ENCODE measurements around the gene NLGN1. TPM values are rescaled to one million over a fixed set of nuclear protein-coding genes. Genes with fewer than 3 reads are reported as not detected.

NLGN1 gene
- polyA plus RNA-seq, 2 of the 4 experiments (the other 2 are of a cell fraction): not detected

- TF ChIP-seq MAFK (IDR thresholded peaks at IDR 0.05; ENCODE audit: partially characterized antibody) (no peak), HDAC2 (IDR thresholded peaks at IDR 0.05) (no peak), POLR2A (IDR thresholded peaks at IDR 0.05; ENCODE audit: low read length) (no peak), ESRRA (IDR thresholded peaks at IDR 0.05; ENCODE audit: borderline replicate concordance, low read length) (no peak), ZFP36 (IDR thresholded peaks at IDR 0.05; ENCODE audit: borderline replicate concordance, partially characterized antibody) (no peak), HOXB13 (CRISPR knock-in tag; IDR thresholded peaks at IDR 0.05; ENCODE audit: low read depth) (no peak), KDM5A (IDR thresholded peaks at IDR 0.05) (no peak), NFE2L2 (conservative IDR thresholded peaks at IDR 0.05; ENCODE audit: low read length) (no peak), CHD4 (IDR thresholded peaks at IDR 0.05; ENCODE audit: borderline replicate concordance) (no peak), HEYL (CRISPR knock-in tag; IDR thresholded peaks at IDR 0.05) (no peak), SMC3 (IDR thresholded peaks at IDR 0.05) (no peak), ATOH8 (CRISPR knock-in tag; IDR thresholded peaks at IDR 0.05; ENCODE audit: low read depth) (no peak), HOXA7 (CRISPR knock-in tag; IDR thresholded peaks at IDR 0.05) (no peak), CEBPB (IDR thresholded peaks at IDR 0.05) (no peak), RARB (CRISPR knock-in tag; IDR thresholded peaks at IDR 0.05) (no peak), E2F6 (IDR thresholded peaks at IDR 0.05; ENCODE audit: borderline replicate concordance, low read depth) (no peak), POLR2AphosphoS2 (conservative IDR thresholded peaks at IDR 0.05; ENCODE audit: low read length) (no peak), GATA3 (IDR thresholded peaks at IDR 0.05; ENCODE audit: borderline replicate concordance) (no peak)
- TF ChIP-seq, protein P1, sequence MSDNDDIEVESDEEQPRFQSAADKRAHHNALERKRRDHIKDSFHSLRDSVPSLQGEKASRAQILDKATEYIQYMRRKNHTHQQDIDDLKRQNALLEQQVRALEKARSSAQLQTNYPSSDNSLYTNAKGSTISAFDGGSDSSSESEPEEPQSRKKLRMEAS (IDR thresholded peaks at IDR 0.05): no peak
- no peak for FAIRE-seq
- POLR2A ChIA-PET: no interaction called here
Measured at GRCh38 chr3:174325171-174325570, 927.6 kb downstream of the NLGN1 start.

GRCh38 chr3:174325834-174326700 is 928.5 kb downstream of the NLGN1 start:
- H3K27ac ChIP-seq: no peak overlapping the region
- ChIA-PET POLR2A (no interaction called here), CTCF (no interaction called here)
- WGBS (ENCODE audit: missing lambda C conversion rate): 23% methylated on average over 7 of the region's 7 CpGs
- H3K4me3 ChIP-seq: no peak overlapping the region
- no peak for FAIRE-seq
- ATAC-seq: no peak
- no peak overlapping the region for H3K4me2 ChIP-seq
- H3K9me3 ChIP-seq: no peaks in the 10 kb centered on the region
- no peaks in the 10 kb centered on the region for H3K4me1 ChIP-seq
- DNase-seq (ENCODE audit: low read depth in 1 of 2, low spot score in 1 of 2): no peak
- TF ChIP-seq, protein P1 (IDR thresholded peaks at IDR 0.05): no peak
- no peak for TF ChIP-seq E2F6 (IDR thresholded peaks at IDR 0.05; ENCODE audit: borderline replicate concordance, low read depth)
- no peak for TF ChIP-seq EP300 (IDR thresholded peaks at IDR 0.05)
- TF ChIP-seq TFCP2L1 (CRISPR knock-in tag; IDR thresholded peaks at IDR 0.05): no peak
- no peak for TF ChIP-seq ZC3H11A (IDR thresholded peaks at IDR 0.05)
- TF ChIP-seq SREBF2 (IDR thresholded peaks at IDR 0.05): no peak
- TF ChIP-seq NFE2L2 (conservative IDR thresholded peaks at IDR 0.05; ENCODE audit: low read length): no peak
- no peak for TF ChIP-seq CBX8 (IDR thresholded peaks at IDR 0.05)
- no peak for TF ChIP-seq HOXB13 (CRISPR knock-in tag; IDR thresholded peaks at IDR 0.05; ENCODE audit: low read depth)
- TF ChIP-seq CEBPB (IDR thresholded peaks at IDR 0.05): no peak
- no peak for TF ChIP-seq REST (IDR thresholded peaks at IDR 0.05)
- TF ChIP-seq, protein P2, sequence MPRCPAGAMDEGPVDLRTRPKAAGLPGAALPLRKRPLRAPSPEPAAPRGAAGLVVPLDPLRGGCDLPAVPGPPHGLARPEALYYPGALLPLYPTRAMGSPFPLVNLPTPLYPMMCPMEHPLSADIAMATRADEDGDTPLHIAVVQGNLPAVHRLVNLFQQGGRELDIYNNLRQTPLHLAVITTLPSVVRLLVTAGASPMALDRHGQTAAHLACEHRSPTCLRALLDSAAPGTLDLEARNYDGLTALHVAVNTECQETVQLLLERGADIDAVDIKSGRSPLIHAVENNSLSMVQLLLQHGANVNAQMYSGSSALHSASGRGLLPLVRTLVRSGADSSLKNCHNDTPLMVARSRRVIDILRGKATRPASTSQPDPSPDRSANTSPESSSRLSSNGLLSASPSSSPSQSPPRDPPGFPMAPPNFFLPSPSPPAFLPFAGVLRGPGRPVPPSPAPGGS (IDR thresholded peaks at IDR 0.05): no peak
- no peak for TF ChIP-seq RNF2 (IDR thresholded peaks at IDR 0.05; ENCODE audit: borderline replicate concordance, low read depth)
- TF ChIP-seq RAD21 (conservative IDR thresholded peaks at IDR 0.05 in 1 of 2, IDR thresholded peaks at IDR 0.05 in 1 of 2): no peak

More at GRCh38 chr3:174325171-174325570, 927.6 kb downstream of the NLGN1 start:
- 56% methylated on average over 3 of the region's 3 CpGs for WGBS (ENCODE audit: missing lambda C conversion rate)
- ATAC-seq (no peak), DNase-seq (ENCODE audit: low read depth in 1 of 2, low spot score in 1 of 2) (no peak)
- no peak overlapping the region for H3K4me2 ChIP-seq
- H3K4me1 ChIP-seq: no peaks in the 10 kb centered on the region
- H3K27ac ChIP-seq: no peak overlapping the region
- no peaks in the 10 kb centered on the region for H3K9me3 ChIP-seq
- H3K4me3 ChIP-seq: no peak overlapping the region
- CTCF ChIA-PET: no interaction called here
